SK-N-SH treated with all-trans-retinoic acid at 6 μM for 48 hours (cell line): Measurements from ENCODE around the gene DNAJB5.

Experiments
- BACH2 ChIP-seq: fragments of 250-450 bp; sonication (Bioruptor Pico); IDR thresholded peaks from 2 replicates; pipeline ENCODE4 v1.9.0; 2021; ENCODE audit warnings: mild to moderate bottlenecking, borderline replicate concordance
- PPARA ChIP-seq: fragments of 250-450 bp; sonication (Bioruptor Pico); IDR thresholded peaks from 2 replicates; pipeline ENCODE4 v1.5.0; 2020; ENCODE audit warnings: mild to moderate bottlenecking, borderline replicate concordance
- TF ChIP-seq, protein P1 (sequence below): fragments of 250-450 bp; sonication (Bioruptor Pico); IDR thresholded peaks from 2 replicates; pipeline ENCODE4 v1.8.0; 2020; ENCODE audit warnings: mild to moderate bottlenecking, moderate library complexity, borderline replicate concordance

DNA sequence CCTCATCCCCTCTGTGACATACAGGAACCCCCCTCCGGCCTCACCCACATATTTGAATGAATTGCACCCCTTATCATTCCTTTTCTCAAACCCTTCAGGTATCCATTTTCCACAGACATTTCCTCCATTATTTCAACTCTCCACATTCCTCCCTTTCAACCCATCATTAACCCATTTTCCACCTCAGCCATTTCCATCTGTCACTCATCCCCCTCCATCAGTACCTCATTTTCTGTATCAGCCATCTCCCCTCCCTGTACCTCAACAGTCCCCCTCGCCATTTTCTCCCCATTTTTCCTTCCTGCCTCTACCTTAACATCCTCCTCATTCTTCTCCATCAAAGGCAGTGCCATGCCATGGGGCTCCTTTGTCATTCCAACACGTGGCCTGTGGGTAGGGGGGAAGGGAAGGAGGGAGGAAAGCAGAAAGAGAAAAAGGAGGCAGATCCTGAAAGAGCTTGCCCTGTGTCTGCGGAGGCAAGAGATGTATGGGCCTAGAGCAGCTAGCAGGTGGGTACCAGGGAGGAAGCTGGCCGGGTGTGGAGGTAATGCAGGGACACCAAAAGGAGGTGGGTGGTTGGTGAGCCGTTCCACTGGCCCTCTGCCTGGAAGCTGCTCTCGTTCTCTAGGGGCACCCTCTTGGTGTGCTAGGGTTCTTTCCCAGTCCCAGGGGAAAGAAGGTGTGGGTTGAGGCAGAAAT is 1.5 kb downstream of the DNAJB5 start:
- TF ChIP-seq PPARA (CRISPR knock-in tag) (no peak), BACH2 (CRISPR knock-in tag) (no peak)
- TF ChIP-seq, protein P1, sequence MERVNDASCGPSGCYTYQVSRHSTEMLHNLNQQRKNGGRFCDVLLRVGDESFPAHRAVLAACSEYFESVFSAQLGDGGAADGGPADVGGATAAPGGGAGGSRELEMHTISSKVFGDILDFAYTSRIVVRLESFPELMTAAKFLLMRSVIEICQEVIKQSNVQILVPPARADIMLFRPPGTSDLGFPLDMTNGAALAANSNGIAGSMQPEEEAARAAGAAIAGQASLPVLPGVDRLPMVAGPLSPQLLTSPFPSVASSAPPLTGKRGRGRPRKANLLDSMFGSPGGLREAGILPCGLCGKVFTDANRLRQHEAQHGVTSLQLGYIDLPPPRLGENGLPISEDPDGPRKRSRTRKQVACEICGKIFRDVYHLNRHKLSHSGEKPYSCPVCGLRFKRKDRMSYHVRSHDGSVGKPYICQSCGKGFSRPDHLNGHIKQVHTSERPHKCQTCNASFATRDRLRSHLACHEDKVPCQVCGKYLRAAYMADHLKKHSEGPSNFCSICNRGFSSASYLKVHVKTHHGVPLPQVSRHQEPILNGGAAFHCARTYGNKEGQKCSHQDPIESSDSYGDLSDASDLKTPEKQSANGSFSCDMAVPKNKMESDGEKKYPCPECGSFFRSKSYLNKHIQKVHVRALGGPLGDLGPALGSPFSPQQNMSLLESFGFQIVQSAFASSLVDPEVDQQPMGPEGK (CRISPR knock-in tag): no peak
